Type B pancreatic cell (in vitro differentiated cells): ENCODE results near the gene NEK9. TPM values are rescaled to one million over a fixed set of nuclear protein-coding genes. Genes with fewer than 3 reads are reported as not detected.

Source experiments
- total RNA-seq: library from RNA; stranded (reverse); gene quantifications from 2 replicates; pipeline ENCODE4 v1.2.1, GENCODE V29; 2021; ENCODE audit warnings: low replicate concordance

NEK9 gene
- total RNA-seq, 1 donor from 2014 or later, result 117 TPM

Other genes with a start within 250 kb of the NEK9 start
- 97.2 and 114 TPM in 2 replicates for gene DLST, start 245.1 kb downstream of the NEK9 start, total RNA-seq
- gene RPS6KL1, start 203.8 kb downstream of the NEK9 start, total RNA-seq, result 5.3 and 7.5 TPM in 2 replicates
- 8.4 and 16.8 TPM in 2 replicates for gene PGF, start 171.5 kb downstream of the NEK9 start, total RNA-seq
- 36.5 and 45.0 TPM in 2 replicates for gene EIF2B2, start 124.1 kb downstream of the NEK9 start, total RNA-seq
- 19.3 and 28.5 TPM in 2 replicates for gene MLH3, start 75.6 kb downstream of the NEK9 start, total RNA-seq
- 12.9 and 20.7 TPM in 2 replicates for gene ACYP1, start 63.0 kb downstream of the NEK9 start, total RNA-seq
- 3.7 and 4.7 TPM in 2 replicates for gene ZC2HC1C, start 57.4 kb downstream of the NEK9 start, total RNA-seq
- 273 and 303 TPM in 2 replicates for gene TMED10, start 49.6 kb upstream of the NEK9 start, total RNA-seq
- gene FOS, start 151.8 kb upstream of the NEK9 start, total RNA-seq, result 214 and 974 TPM in 2 replicates